ENCODE data around the gene PTPRO. TPM values are rescaled to one million over a fixed set of nuclear protein-coding genes. Genes with fewer than 3 reads are reported as not detected.

Gene PTPRO
- total RNA-seq, 1 donor from 2014 or later, result not detected

GRCh38 chr12:15563663-15564062, 241.4 kb downstream of the PTPRO start:
- peak; percentile 81 for DNase-seq

DNA sequence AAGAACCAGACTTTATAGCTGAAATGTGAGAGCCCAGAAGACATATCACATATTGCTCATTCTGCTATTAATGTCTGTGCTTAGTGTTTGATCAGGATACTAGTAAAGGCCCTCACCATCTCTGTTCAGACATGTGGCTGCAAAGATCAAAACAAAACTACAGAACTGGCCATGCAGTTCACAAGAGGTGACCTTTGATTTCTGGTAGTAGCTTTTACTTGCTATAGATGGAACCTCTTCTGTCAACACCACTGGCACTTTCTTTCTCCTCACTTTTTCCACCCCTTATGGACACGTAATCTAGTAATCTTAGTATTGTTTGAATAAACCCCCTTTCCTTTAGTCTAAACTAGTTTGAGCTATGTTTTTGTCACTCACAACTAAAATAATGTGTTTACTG, 252.0 kb downstream of the PTPRO start:
- DNase-seq, result no peak

DNA sequence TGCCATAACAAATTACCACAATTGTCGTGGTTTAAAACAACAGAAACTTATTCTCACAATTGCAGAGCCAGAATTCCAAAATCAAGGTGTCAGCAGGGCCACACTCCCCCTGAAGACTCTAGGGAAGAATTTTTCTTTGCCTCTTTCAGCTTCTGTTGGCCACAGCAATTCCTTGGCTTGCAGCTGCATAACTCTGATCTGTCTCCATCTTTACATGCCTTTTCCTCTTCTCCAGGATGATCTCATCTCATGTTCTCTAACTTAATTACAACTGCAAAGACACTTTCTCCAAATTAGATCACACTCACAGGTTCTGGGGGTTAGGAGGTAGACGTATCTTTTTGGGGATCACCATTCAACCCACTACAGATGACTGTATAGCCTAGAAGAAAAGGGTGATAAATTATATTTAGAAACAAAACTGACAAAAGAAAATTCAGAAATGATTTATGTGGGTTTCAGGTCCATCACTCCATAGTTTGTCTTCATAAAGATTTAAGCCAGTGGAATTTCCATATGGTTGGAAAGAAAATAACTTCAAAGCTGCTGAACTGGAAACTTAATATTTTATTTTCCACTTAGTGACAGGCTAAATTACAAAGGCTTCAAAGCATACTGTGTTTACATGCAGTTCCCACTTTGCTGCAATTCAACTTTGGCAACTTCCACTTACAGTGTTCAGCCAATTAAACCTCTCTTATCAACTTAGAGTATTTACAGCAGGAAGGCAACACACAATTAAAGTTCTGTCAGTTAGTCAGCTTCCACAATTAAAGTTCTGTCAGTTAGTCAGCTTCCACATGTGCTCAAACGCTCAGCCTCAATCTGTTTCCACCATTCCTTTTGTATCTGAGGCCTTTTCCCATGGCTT, 253.6 kb downstream of the PTPRO start:
- peak; percentile 38 for DNase-seq

GRCh38 chr12:15580431-15580830, 258.1 kb downstream of the PTPRO start:
- DNase-seq, result no peak

GRCh38 chr12:15581006-15581405, 258.7 kb downstream of the PTPRO start:
- DNase-seq, result no peak

- no peak for DNase-seq
Observed at GRCh38 chr12:15583804-15584203, 261.5 kb downstream of the PTPRO start.

- DNase-seq, result peak; percentile 85
Observed at GRCh38 chr12:15584366-15585041, 262.2 kb downstream of the PTPRO start.

DNA sequence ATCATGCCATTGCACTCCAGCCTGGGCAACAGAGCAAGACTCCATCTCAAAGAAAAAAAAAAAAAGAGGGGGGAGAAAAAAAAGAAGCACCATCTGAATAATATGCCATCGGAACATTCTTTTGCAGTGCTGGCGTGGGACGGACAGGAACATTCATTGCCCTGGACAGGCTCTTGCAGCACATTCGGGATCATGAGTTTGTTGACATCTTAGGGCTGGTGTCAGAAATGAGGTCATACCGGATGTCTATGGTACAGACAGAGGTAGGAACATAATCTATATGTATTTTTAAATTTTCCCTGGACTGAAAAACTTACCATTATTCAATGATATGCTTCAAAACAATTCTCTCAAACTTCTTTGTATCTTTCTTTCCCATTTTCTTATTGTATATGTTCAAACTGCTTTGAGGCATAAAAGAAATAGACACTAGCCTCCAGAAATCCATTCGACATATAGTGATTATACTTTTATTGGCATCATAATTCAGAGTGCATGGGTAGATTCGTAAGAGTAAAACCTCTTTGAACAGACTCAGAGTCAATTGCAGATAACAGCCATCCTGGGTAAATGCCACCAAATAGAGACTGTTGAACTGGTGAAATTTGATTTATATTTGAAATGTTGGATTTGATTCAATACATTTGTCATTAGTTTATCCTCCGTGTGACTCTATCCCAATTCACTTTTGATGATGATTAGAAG, 267.2 kb downstream of the PTPRO start:
- no peak for DNase-seq

DNA sequence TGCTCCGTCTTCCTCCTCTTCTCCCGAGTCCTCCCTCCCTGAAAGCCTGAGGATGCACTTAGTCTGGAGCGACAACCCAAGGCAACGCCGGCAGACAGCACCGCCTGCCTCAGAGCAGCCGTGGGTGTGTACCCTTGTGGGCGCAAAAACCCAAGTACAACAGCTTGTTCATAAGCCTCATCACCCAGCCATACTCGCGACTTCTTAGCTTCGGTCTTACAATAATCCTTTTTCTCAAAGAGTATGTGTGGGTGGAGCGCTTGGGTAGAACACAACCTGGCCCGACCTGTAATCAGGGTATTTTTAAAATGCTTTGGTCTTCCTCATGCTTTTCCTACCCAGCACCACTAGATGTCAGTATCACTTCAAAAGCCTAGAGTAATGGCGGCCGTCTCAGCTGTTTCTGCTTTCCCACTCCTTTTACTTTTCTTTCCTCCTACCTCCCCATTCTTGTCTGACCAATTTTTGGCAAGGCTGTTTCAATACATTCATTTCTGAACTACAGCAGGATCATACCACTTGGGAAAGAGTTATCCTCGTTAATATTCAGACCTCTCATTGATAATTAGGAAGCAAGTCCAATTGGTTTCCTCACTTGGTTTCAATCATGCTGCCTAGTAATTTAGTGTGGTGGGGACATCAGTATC, 268.0 kb downstream of the PTPRO start:
- peak; percentile 79 for DNase-seq

GRCh38 chr12:15591811-15592210, 269.5 kb downstream of the PTPRO start:
- no peak for DNase-seq

GRCh38 chr12:15592934-15593333, 270.6 kb downstream of the PTPRO start:
- DNase-seq, result peak; percentile 58

GRCh38 chr12:15596174-15596573, 273.9 kb downstream of the PTPRO start:
- peak; percentile 44 for DNase-seq

DNA sequence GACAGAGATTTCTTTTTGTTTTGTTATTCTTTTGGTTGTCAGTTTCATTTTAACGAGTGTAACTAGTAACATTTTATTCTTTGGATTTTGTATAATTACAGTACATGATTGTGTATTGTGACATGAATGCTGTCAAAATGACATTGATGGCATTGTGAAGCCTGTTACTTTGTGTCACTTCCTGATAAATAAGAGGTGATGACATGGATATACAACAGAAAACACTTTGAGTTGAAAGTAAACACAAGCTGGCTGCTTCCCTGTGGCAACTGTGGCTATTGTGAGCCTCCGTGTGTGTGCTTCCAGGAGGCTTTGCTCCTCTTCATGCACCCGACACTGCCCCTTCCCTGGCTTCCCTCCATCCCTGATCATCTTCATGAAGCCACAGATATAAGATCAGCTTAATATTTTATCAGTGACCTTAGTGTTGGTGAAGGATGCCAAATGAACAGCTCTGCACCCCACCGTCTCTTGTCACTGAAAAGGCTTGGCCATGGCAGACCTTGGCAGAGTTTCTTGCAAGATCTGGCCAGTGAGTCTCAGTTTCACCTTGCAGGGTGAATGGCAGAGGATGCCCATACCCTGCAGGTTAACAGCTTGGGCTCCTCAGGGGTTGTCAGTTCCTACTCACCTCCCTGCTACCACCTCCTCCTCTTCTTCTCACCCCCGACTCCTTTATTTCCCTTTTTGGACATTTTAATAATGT, 275.0 kb downstream of the PTPRO start:
- DNase-seq, result no peak

DNA sequence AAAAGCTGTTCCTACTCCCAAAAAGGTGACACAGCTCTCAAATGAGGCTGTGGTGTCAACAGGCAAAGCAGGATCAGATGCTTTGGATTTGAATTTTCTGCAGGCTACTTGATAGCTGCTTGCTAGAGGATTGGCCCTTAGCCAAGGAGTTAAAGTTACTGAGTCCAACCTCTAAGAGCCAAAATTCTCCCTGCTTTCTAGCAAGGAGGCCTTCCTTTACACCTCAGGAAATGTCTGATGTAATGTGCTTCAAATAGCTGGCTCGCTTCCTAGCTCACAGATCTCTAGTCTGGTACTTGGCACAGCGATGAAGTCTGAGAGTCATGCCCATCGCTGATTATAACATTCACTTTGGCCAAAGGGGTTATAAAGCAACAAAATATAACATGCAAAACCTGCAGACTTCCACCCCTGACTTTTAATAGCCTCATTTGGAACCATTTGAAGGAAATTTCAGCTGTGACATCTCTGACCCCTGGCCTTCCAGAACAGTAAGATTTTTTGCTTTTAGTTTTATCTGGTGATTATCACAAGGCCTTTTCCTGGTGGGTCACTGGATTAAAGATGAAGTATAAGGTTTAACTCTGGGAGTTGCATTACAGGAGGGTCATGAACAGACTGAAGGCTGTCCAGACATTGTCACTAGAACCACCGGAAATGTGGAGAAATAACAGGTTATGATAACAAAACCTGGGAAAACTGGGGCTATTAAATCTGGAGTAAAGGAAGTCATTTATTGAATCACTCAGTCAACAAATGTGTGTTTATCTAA, 277.1 kb downstream of the PTPRO start:
- DNase-seq, result peak; percentile 90

DNA sequence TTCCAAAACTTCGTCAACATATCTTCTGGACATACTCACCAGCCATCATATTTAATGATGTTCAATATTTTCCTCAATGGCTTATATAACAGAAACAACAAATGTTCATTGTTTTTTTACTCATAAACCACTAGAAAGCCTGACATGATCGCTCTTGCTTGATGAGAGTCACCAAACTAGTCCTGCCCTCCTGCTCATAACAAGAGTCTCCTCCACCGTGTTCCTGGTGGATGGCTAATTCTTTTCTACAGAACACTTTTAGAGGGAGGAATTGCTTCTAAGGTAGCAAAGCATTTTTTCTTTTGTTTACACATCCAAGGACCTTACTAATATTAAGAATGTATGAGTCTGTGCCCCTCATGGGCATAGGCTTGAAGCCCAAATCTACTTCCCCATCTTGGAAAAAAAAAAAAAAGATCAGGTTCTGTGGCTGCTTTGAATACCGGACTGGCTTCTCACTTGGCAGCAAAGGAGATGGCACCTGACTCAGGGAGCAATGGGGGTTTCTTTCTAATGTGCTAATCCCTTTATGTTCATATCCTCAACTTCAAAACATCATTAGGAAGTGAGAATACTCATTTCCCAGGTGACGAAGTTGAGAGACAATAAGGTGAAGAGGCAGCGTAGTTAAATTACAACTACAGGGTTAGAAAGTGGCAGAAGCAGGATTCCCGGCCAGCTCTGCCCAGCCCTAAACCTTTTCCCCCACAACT, 278.1 kb downstream of the PTPRO start:
- no peak for DNase-seq

DNA sequence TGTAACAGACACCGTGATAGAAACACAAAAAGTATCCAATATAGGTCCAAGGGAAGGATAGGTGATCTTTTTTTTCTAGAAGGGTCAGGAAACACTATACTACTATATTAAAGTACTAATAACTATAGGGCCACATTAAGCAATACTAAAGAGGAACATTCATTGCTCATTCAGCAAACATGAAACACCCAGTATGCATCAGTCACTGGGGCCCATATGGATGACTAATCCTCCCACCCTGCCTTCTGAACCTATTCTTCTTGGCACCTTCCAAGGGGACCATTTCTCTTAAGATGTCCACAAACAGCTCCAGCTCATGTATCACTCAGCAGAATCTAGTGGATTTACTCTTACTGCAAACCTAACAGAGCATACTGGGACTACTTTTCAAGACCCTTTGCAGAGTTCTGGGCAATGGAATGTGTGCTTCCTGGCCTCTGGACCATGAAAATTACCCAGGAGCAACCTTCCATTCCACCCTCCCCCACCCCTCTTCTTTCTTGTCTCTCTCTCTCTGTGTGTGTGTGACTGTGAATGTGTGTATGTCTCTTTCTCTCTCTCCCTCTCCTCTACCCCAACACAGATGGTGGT, 279.0 kb downstream of the PTPRO start:
- no peak for DNase-seq

GRCh38 chr12:15602051-15602672, 279.9 kb downstream of the PTPRO start:
- DNase-seq, result no peak

GRCh38 chr12:15603474-15604085, 281.3 kb downstream of the PTPRO start:
- no peak for DNase-seq

GRCh38 chr12:15605881-15606590, 283.7 kb downstream of the PTPRO start:
- peak; percentile 51 for DNase-seq

Measured in dermis blood vessel endothelial cell (primary cell).